ENCODE data around the gene EPC2.

EPC2 gene

GRCh38 chr2:148719195-148719749 lies 74.7 kb downstream of the EPC2 start:
- FAIRE-seq (no peak), DNase-seq (ENCODE audit: insufficient read length, low spot score) (no peak)
- TF ChIP-seq SPI1 (IDR thresholded peaks at IDR 0.05; ENCODE audit: low read depth, low read length) (no peak), TAF1 (IDR thresholded peaks at IDR 0.05; ENCODE audit: low read depth, low read length) (no peak), PAX5 (IDR thresholded peaks at IDR 0.05; ENCODE audit: insufficient read depth, low read length, severe bottlenecking) (no peak), POLR2A (IDR thresholded peaks at IDR 0.05; ENCODE audit: low read depth, low read length) (no peak), POU2F2 (IDR thresholded peaks at IDR 0.05; ENCODE audit: low read depth, low read length) (no peak)

GRCh38 chr2:148719941-148720436 lies 75.4 kb downstream of the EPC2 start:
- TF ChIP-seq POU2F2 (IDR thresholded peaks at IDR 0.05; ENCODE audit: low read depth, low read length) = no peak
- no peak for TF ChIP-seq TAF1 (IDR thresholded peaks at IDR 0.05; ENCODE audit: low read depth, low read length)
- TF ChIP-seq PAX5 (IDR thresholded peaks at IDR 0.05; ENCODE audit: insufficient read depth, low read length, severe bottlenecking) = no peak
- no peak for TF ChIP-seq POLR2A (IDR thresholded peaks at IDR 0.05; ENCODE audit: low read depth, low read length)
- no peak for TF ChIP-seq POLR2AphosphoS5 (IDR thresholded peaks at IDR 0.05; ENCODE audit: low read depth, low read length)
- no peak for TF ChIP-seq SPI1 (IDR thresholded peaks at IDR 0.05; ENCODE audit: low read depth, low read length)
- DNase-seq (ENCODE audit: insufficient read length, low spot score) = no peak

DNA sequence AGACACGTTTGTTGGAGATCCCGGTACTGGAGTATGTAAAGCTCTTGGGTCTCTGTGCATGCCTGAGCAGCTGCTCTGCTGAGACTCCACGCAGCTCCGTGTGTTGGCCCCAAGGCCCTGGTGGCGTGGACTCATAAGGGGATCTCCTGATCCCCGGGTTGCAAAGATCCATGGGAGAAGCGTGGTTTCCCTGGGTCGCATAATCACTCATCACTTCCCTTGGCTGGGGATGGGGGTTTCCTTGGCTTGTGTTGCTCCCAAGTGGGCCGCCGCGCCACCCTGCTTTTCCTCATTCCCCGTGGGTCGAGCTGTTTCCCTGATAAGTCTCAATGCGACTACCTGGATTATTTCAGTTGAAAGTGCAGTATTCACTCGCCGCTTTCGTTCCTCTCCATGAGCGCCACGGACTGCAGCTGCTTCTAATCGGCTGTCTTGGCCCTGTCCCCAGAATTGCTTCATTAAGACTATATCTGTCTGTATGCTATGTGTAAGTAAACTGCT lies 76.0 kb downstream of the EPC2 start:
- no peak for TF ChIP-seq TAF1 (IDR thresholded peaks at IDR 0.05; ENCODE audit: low read depth, low read length)
- TF ChIP-seq SPI1 (IDR thresholded peaks at IDR 0.05; ENCODE audit: low read depth, low read length) = no peak
- no peak for TF ChIP-seq POU2F2 (IDR thresholded peaks at IDR 0.05; ENCODE audit: low read depth, low read length)
- no peak for TF ChIP-seq PAX5 (IDR thresholded peaks at IDR 0.05; ENCODE audit: insufficient read depth, low read length, severe bottlenecking)
- TF ChIP-seq POLR2A (IDR thresholded peaks at IDR 0.05; ENCODE audit: low read depth, low read length) = no peak
- TF ChIP-seq POLR2AphosphoS5 (IDR thresholded peaks at IDR 0.05; ENCODE audit: low read depth, low read length) = no peak
- FAIRE-seq (no peak), DNase-seq (ENCODE audit: insufficient read length, low spot score) (no peak)

More at GRCh38 chr2:148719941-148720436, 75.4 kb downstream of the EPC2 start:
- no peak for FAIRE-seq

DNA sequence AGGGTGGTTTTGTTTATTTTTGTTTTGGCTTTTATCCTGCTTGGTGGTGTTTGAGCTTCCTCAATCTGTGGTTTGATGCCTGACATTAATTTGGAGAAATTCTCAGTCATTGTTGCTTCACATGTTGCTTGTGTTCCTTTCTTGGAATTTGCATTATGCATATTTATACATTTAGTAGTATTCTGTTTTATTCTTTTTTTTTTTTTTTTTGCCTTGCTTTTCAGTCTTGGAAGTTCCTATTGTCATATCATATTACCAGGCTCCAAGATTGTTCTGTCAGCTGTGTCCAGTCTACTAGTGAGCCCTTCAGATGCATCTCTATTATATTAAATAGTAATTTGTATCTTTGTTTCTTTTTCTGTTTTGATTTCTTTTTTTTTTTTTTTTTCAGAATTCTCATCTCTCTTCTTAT lies 77.0 kb downstream of the EPC2 start:
- TF ChIP-seq PAX5 (IDR thresholded peaks at IDR 0.05; ENCODE audit: insufficient read depth, low read length, severe bottlenecking) (no peak), POLR2A (IDR thresholded peaks at IDR 0.05; ENCODE audit: low read depth, low read length) (no peak), POLR2AphosphoS5 (IDR thresholded peaks at IDR 0.05; ENCODE audit: low read depth, low read length) (no peak), POU2F2 (IDR thresholded peaks at IDR 0.05; ENCODE audit: low read depth, low read length) (no peak), SPI1 (IDR thresholded peaks at IDR 0.05; ENCODE audit: low read depth, low read length) (no peak), TAF1 (IDR thresholded peaks at IDR 0.05; ENCODE audit: low read depth, low read length) (no peak)
- DNase-seq (ENCODE audit: insufficient read length, low spot score) (no peak), FAIRE-seq (peak; percentile 40)

- FAIRE-seq (peak; percentile 78), DNase-seq (ENCODE audit: insufficient read length, low spot score) (no peak)
- TF ChIP-seq POU2F2 (IDR thresholded peaks at IDR 0.05; ENCODE audit: low read depth, low read length) (no peak), SPI1 (IDR thresholded peaks at IDR 0.05; ENCODE audit: low read depth, low read length) (no peak), POLR2A (IDR thresholded peaks at IDR 0.05; ENCODE audit: low read depth, low read length) (no peak), PAX5 (IDR thresholded peaks at IDR 0.05; ENCODE audit: insufficient read depth, low read length, severe bottlenecking) (no peak), POLR2AphosphoS5 (IDR thresholded peaks at IDR 0.05; ENCODE audit: low read depth, low read length) (no peak), TAF1 (IDR thresholded peaks at IDR 0.05; ENCODE audit: low read depth, low read length) (no peak)
These were observed 77.6 kb downstream of the EPC2 start for GRCh38 chr2:148721991-148722777.

DNA sequence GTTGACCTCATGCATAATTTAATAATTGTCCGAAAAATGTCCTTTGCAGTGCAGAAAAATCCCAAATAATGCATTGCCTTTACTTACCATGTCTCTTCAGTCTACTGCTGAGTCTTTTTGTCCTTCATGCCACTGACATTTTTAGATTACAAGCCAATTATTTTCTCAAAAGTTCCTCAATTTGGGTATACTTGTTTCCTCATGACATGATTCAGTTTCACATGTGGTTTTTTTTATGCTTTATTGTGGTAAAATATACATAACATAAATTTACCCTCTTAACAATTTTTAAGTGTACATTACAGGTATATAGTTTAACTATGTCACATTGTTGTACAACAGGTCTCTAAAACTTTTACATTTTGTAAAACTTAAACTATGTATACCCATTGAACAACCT lies 81.0 kb downstream of the EPC2 start:
- DNase-seq (ENCODE audit: insufficient read length, low spot score) (no peak), FAIRE-seq (no peak)
- no peak for TF ChIP-seq POLR2AphosphoS5 (IDR thresholded peaks at IDR 0.05; ENCODE audit: low read depth, low read length)
- TF ChIP-seq POLR2A (IDR thresholded peaks at IDR 0.05; ENCODE audit: low read depth, low read length) = no peak
- TF ChIP-seq PAX5 (IDR thresholded peaks at IDR 0.05; ENCODE audit: insufficient read depth, low read length, severe bottlenecking) = no peak
- TF ChIP-seq SPI1 (IDR thresholded peaks at IDR 0.05; ENCODE audit: low read depth, low read length) = no peak
- no peak for TF ChIP-seq POU2F2 (IDR thresholded peaks at IDR 0.05; ENCODE audit: low read depth, low read length)
- no peak for TF ChIP-seq TAF1 (IDR thresholded peaks at IDR 0.05; ENCODE audit: low read depth, low read length)

GRCh38 chr2:148726228-148726627 lies 81.7 kb downstream of the EPC2 start:
- FAIRE-seq (peak; percentile 5), DNase-seq (ENCODE audit: insufficient read length, low spot score) (no peak)
- TF ChIP-seq SPI1 (IDR thresholded peaks at IDR 0.05; ENCODE audit: low read depth, low read length) = no peak
- TF ChIP-seq POLR2A (IDR thresholded peaks at IDR 0.05; ENCODE audit: low read depth, low read length) = no peak
- TF ChIP-seq PAX5 (IDR thresholded peaks at IDR 0.05; ENCODE audit: insufficient read depth, low read length, severe bottlenecking) = no peak
- TF ChIP-seq POLR2AphosphoS5 (IDR thresholded peaks at IDR 0.05; ENCODE audit: low read depth, low read length) = no peak
- TF ChIP-seq TAF1 (IDR thresholded peaks at IDR 0.05; ENCODE audit: low read depth, low read length) = no peak
- no peak for TF ChIP-seq POU2F2 (IDR thresholded peaks at IDR 0.05; ENCODE audit: low read depth, low read length)

DNA sequence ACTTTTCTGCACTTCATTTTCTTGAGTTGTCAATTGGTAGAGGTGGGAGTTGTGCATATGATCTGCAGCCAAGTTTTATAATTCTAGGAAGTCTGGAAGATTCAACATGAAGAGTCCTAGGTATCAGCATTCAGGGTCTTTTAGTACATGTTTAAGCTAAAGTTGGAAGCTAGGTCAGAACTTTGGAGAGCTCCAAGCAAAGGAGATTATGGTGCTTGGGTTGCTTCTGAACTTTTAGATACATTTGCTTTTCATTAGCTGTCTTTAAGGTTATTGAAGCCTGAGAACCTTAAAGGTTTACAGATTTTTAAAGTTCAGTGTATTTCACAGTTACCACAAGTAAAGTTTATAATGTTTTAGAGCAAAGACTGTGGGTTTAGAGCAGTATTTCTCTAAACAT lies 85.5 kb downstream of the EPC2 start:
- FAIRE-seq = no peak
- TF ChIP-seq POU2F2 (IDR thresholded peaks at IDR 0.05; ENCODE audit: low read depth, low read length) (no peak), TAF1 (IDR thresholded peaks at IDR 0.05; ENCODE audit: low read depth, low read length) (no peak), POLR2A (IDR thresholded peaks at IDR 0.05; ENCODE audit: low read depth, low read length) (no peak), POLR2AphosphoS5 (IDR thresholded peaks at IDR 0.05; ENCODE audit: low read depth, low read length) (no peak), PAX5 (IDR thresholded peaks at IDR 0.05; ENCODE audit: insufficient read depth, low read length, severe bottlenecking) (no peak), SPI1 (IDR thresholded peaks at IDR 0.05; ENCODE audit: low read depth, low read length) (no peak)
- DNase-seq (ENCODE audit: insufficient read length, low spot score) = no peak

DNA sequence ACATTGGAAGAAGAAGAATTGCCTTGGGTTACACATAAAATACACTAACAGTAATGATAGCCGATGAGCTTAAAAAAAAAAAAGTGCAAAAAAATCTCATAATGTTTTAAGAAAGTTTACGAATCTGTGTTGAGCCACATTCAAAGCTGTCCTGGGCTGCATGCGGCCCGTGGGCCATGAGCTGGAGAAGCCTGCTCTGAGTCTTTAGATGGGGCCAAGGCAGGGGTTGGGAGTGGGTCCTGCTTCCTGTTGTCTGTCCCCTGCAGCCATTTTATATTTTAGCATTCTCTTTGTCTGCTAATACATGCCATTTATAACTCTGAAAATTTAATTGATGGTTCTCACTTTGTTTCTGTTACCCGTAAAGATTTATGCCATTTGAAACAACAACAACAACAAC lies 93.2 kb downstream of the EPC2 start:
- DNase-seq (ENCODE audit: insufficient read length, low spot score) (no peak), FAIRE-seq (no peak)
- TF ChIP-seq SPI1 (IDR thresholded peaks at IDR 0.05; ENCODE audit: low read depth, low read length) (no peak), TAF1 (IDR thresholded peaks at IDR 0.05; ENCODE audit: low read depth, low read length) (no peak), PAX5 (IDR thresholded peaks at IDR 0.05; ENCODE audit: insufficient read depth, low read length, severe bottlenecking) (no peak), POLR2A (IDR thresholded peaks at IDR 0.05; ENCODE audit: low read depth, low read length) (no peak), POU2F2 (IDR thresholded peaks at IDR 0.05; ENCODE audit: low read depth, low read length) (no peak), POLR2AphosphoS5 (IDR thresholded peaks at IDR 0.05; ENCODE audit: low read depth, low read length) (no peak)
